PC-3 (cell line): ENCODE results near the gene AKAP13.

Experiments
- EZH2phosphoT487 ChIP-seq: fragments of 300-600 bp; sonication (generic); IDR thresholded peaks from 2 replicates; pipeline ENCODE4 v1.6.1; 2018; ENCODE audit warnings: mild to moderate bottlenecking, antibody characterized with exemption, low read length, borderline replicate concordance
- TF ChIP-seq, protein P1 (sequence below): fragments of 300-600 bp; sonication (generic); conservative IDR thresholded peaks from 2 replicates; pipeline ENCODE4 v1.5.1; 2017; ENCODE audit warnings: antibody characterized with exemption, low read depth, mild to moderate bottlenecking, low read length

GRCh38 chr15:85702321-85703101 is 322.1 kb downstream of the AKAP13 start:
- TF ChIP-seq, protein P1, sequence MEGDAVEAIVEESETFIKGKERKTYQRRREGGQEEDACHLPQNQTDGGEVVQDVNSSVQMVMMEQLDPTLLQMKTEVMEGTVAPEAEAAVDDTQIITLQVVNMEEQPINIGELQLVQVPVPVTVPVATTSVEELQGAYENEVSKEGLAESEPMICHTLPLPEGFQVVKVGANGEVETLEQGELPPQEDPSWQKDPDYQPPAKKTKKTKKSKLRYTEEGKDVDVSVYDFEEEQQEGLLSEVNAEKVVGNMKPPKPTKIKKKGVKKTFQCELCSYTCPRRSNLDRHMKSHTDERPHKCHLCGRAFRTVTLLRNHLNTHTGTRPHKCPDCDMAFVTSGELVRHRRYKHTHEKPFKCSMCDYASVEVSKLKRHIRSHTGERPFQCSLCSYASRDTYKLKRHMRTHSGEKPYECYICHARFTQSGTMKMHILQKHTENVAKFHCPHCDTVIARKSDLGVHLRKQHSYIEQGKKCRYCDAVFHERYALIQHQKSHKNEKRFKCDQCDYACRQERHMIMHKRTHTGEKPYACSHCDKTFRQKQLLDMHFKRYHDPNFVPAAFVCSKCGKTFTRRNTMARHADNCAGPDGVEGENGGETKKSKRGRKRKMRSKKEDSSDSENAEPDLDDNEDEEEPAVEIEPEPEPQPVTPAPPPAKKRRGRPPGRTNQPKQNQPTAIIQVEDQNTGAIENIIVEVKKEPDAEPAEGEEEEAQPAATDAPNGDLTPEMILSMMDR, result no peak
- TF ChIP-seq EZH2phosphoT487, result no peak
